CD4-positive, CD25-positive, alpha-beta regulatory T cell (primary cell): ENCODE measurements around the gene DENND1A. TPM values are rescaled to one million over a fixed set of nuclear protein-coding genes. Genes with fewer than 3 reads are reported as not detected.

ENCODE experiments used
- ATAC-seq, 2 donors: fragments of 150-1000 bp; cut with Tn5 transposase; one replicate each; pipeline ENCODE4 v1.10.0; 2021; ENCODE audit warnings: low read depth in 2 of 2, moderate number of reproducible peaks in 2 of 2, moderate library complexity in 1 of 2
- DNase-seq, 3 donors: peaks; one replicate each; pipeline versions ENCODE4 v3.0.0 to v3.0.0-alpha.2; 2012 to 2022; ENCODE audit warnings: mixed read lengths in 1 of 3
- H3K27ac ChIP-seq: one replicate; pipeline ENCODE4 v1.7.0; 2013; ENCODE audit warnings: mild to moderate bottlenecking, low read length; ENCODE audit not compliant: insufficient read depth, poor library complexity, severe bottlenecking
- H3K27me3 ChIP-seq: one replicate; pipeline ENCODE4 v1.7.0; 2013; ENCODE audit warnings: low read length; ENCODE audit not compliant: control insufficient read depth, insufficient read depth
- H3K36me3 ChIP-seq: one replicate; pipeline ENCODE4 v1.7.0; 2013; ENCODE audit warnings: mild to moderate bottlenecking, low read length, moderate library complexity; ENCODE audit not compliant: control insufficient read depth, insufficient read depth
- H3K4me1 ChIP-seq: 2 replicates; pipeline ENCODE4 v1.7.0; 2013; ENCODE audit warnings: mild to moderate bottlenecking, low read length; ENCODE audit not compliant: insufficient read depth, control insufficient read depth, poor library complexity, severe bottlenecking
- H3K4me3 ChIP-seq: one replicate; pipeline ENCODE4 v1.7.0; 2013; ENCODE audit warnings: low read depth, mild to moderate bottlenecking, low read length, moderate library complexity
- H3K9me3 ChIP-seq, 2 experiments: 1 replicate in 1 of 2; 2 replicates in 1 of 2; pipeline ENCODE4 v1.7.0; 2013; ENCODE audit warnings: low read length in 2 of 2, mild to moderate bottlenecking in 1 of 2, moderate library complexity in 1 of 2; ENCODE audit not compliant: control insufficient read depth in 2 of 2
- H3K27ac Mint-ChIP-seq, 3 donors: one replicate each; pipeline ENCODE4 v1.8.0; 2020 to 2022; ENCODE audit warnings: mild to moderate bottlenecking in 3 of 3, mixed read lengths in 3 of 3, moderate library complexity in 2 of 3
- H3K27me3 Mint-ChIP-seq: one replicate; pipeline ENCODE4 v1.8.0; 2022; ENCODE audit warnings: mild to moderate bottlenecking, mixed read lengths
- H3K36me3 Mint-ChIP-seq: one replicate; pipeline ENCODE4 v1.8.0; 2020; ENCODE audit warnings: mixed read lengths
- H3K4me1 Mint-ChIP-seq, 4 donors: one replicate each; pipeline ENCODE4 v1.8.0; 2020 to 2022; ENCODE audit warnings: mixed read lengths in 4 of 4, mild to moderate bottlenecking in 1 of 4
- H3K4me3 Mint-ChIP-seq, 4 donors: one replicate each; pipeline ENCODE4 v1.8.0; 2020 to 2022; ENCODE audit warnings: mild to moderate bottlenecking in 4 of 4, mixed read lengths in 4 of 4, moderate library complexity in 3 of 4
- H3K9me3 Mint-ChIP-seq, 7 donors: one replicate each; pipeline ENCODE4 v1.8.0; 2020 to 2022; ENCODE audit warnings: mixed read lengths in 7 of 7, mild to moderate bottlenecking in 3 of 7, moderate library complexity in 2 of 7
- polyA plus RNA-seq, 4 donors: library from polyadenylated mRNA; unstranded; fragments of 300-500 nt; fragmentation: Illumina TruSeq; gene quantifications; one replicate each; pipeline ENCODE4 v1.2.3, GENCODE V29; 2021
- total RNA-seq: library from RNA; stranded (reverse); gene quantifications from one replicate; pipeline ENCODE4 v1.2.3, GENCODE V29; 2022

The DENND1A gene
- total and polyA plus RNA-seq, 5 donors from 2014 or later: 3.5 to 21.8 (median 4.7) TPM

DNA sequence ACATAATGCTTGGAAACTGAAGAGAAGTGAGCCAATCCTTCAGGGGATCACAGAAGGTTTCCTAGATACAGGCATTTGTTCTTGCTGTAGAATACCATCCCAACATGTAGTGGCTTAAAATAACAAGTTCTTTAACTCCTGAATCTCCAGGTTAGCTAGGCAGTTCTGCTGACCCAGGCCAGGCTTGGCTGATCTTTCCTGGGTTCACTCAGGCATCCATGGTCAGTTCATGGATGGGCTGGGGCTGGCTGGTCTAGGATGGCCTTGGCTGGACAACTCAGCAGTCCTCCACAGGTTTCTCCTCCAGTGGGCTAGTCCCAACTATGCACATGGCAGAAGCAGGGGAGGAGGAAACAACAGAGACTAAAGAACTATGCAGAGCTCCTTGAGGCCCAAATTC, 37.4 kb upstream of the DENND1A start:
- H3K27me3 Mint-ChIP-seq: peaks cover 19% of the 10 kb centered on the region

DNA sequence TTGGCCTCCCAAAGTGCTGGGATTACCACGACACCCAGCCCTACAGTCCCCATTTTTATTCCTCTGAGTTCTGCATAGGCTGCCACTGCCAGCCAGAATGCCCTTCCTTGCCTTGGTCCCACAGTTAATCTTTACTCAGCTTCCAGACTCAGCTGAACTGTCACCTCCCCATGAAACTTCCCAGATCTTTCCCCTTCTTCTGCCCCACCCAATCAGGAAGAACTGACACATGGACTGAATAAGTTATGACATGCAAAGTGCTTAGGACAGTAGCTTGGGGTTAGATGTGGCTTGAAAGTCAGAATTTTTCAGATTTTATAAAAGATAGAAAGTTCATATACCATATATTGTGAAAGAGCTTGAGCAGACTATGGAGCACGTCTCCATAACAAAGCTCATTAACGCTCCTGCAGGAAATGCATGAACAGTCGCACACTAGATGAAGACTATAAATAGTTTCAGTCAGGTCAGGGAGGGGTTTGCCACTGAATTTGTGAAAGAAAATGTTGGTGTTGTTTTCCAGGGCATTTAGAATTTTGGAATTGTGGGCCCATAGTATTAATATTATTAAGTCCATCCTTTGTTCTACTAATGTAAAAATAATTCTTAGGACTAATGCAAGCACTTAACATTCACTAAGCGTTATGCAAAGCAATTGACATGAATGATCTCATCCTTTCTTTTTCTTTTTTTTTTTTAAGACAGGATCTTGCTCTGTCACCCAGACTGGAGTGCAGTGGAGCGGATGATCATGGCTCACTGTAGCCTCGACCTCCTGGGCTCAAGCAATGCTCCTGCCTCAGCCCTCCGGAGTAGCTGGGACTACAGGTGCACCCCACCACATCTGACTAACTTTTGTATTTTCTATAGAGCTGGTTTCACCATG, 36.1 kb upstream of the DENND1A start:
- Mint-ChIP-seq H3K27ac (no peak overlapping the region), H3K9me3 (peaks cover 0 to 3% (median 0%) of the 10 kb centered on the region in 7 donors)
- H3K27ac ChIP-seq: no peak overlapping the region

More for the DNA sequence above, 37.4 kb upstream of the DENND1A start:
- H3K27ac Mint-ChIP-seq: no peak overlapping the region
- no peaks in the 10 kb centered on the region for H3K9me3 ChIP-seq
- H3K27me3 ChIP-seq: no peaks in the 10 kb centered on the region
- no peaks in the 10 kb centered on the region for H3K36me3 Mint-ChIP-seq
- no peak overlapping the region for H3K4me3 ChIP-seq
- no peaks in the 10 kb centered on the region for H3K36me3 ChIP-seq
- peaks cover 0 to 3% (median 0%) of the 10 kb centered on the region in 7 donors for H3K9me3 Mint-ChIP-seq
- no peak overlapping the region for H3K4me3 Mint-ChIP-seq
- no peak overlapping the region for H3K27ac ChIP-seq
- H3K4me1 ChIP-seq: no peaks in the 10 kb centered on the region
- peaks cover 0 to 4% (median under 1%) of the 10 kb centered on the region in 4 donors for H3K4me1 Mint-ChIP-seq
- DNase-seq (no peak), ATAC-seq (no peak)

DNA sequence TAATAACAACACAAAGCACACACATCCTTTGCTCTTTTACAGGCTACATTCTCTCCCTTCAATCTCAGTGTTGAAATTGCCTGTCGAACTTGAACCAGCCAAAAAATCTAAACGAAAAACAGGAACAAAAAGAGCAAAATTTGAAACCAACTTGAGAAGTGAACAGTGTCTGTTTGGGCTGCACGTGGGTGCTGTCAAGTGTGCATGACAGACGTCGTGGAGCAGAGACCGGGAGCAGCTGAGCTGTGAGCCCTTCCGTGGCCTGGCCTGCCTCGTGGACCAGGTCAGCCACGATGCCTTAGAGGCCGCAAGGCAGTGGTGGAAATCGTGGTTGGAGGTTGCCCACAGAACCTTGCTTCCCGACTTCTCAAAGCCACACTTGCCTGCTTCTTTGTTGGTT, 34.8 kb upstream of the DENND1A start:
- no peaks in the 10 kb centered on the region for H3K36me3 Mint-ChIP-seq
- H3K4me1 Mint-ChIP-seq: peaks cover 0 to 4% (median under 1%) of the 10 kb centered on the region in 4 donors
- no peak overlapping the region for H3K27ac Mint-ChIP-seq
- no peak for ATAC-seq
- H3K27me3 Mint-ChIP-seq: peaks cover 35% of the 10 kb centered on the region
- no peak overlapping the region for H3K4me3 Mint-ChIP-seq
- H3K27me3 ChIP-seq: peaks cover 3% of the 10 kb centered on the region
- H3K27ac ChIP-seq: no peak overlapping the region
- no peak for DNase-seq
- H3K4me1 ChIP-seq: no peaks in the 10 kb centered on the region
- no peaks in the 10 kb centered on the region for H3K36me3 ChIP-seq
- H3K9me3 ChIP-seq: no peaks in the 10 kb centered on the region
- H3K9me3 Mint-ChIP-seq: peaks cover 0 to 3% (median 0%) of the 10 kb centered on the region in 7 donors
- no peak overlapping the region for H3K4me3 ChIP-seq

More for the DNA sequence above, 36.1 kb upstream of the DENND1A start:
- no peaks in the 10 kb centered on the region for H3K36me3 Mint-ChIP-seq
- peaks cover 25% of the 10 kb centered on the region for H3K27me3 Mint-ChIP-seq
- H3K4me1 Mint-ChIP-seq: peaks cover 0 to 4% (median under 1%) of the 10 kb centered on the region in 4 donors
- Histone ChIP-seq H3K9me3 (no peaks in the 10 kb centered on the region), H3K36me3 (no peaks in the 10 kb centered on the region), H3K27me3 (no peaks in the 10 kb centered on the region), H3K4me1 (no peaks in the 10 kb centered on the region), H3K4me3 (no peak overlapping the region)
- DNase-seq (no peak), ATAC-seq (no peak)
- H3K4me3 Mint-ChIP-seq: peak overlapping the region in 1 of 4 donors; percentile 12

DNA sequence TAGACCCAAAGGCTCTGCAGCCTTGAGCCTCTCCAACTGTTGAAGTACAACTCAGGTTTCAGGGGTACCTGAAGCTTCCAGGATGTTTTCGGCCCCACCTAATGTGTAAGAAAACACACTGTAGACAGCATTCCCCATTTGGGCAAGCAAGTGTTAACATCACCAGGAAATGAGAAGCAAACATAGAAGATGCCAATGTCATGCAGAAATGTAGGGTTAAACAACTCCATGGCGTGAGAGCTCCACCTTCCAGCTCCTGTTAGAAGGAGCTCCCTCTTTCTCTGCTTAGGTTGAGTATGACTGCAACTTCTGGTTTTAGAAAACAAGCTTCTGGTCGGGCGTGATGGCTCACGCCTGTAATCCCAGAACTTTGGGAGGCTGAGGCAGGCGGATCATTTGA, 31.0 kb upstream of the DENND1A start:
- no peaks in the 10 kb centered on the region for H3K36me3 Mint-ChIP-seq
- no peak for ATAC-seq

DNA sequence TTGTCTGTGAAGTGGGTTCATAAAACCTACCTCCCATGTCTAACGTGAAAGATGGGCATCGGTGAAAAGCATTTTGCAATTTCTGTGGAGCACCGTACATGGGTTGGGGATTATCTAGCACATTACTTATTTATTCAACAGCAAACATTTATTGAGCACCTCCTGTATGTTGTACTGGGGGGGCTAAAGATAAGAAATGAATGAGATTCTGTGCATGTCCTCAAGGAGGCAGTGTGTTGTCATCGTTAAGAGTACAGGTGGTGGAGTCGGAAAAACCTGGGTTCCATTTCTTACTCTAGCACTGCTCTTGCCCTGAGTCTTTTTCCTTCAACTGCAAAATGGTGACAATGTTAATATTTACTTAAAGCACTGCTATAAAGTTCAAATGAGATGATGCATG, 30.4 kb upstream of the DENND1A start:
- Histone ChIP-seq H3K36me3 (no peaks in the 10 kb centered on the region), H3K9me3 (no peaks in the 10 kb centered on the region), H3K4me1 (no peaks in the 10 kb centered on the region), H3K27me3 (peaks cover 4% of the 10 kb centered on the region), H3K27ac (no peak overlapping the region), H3K4me3 (no peak overlapping the region)
- H3K36me3 Mint-ChIP-seq: no peaks in the 10 kb centered on the region
- H3K4me1 Mint-ChIP-seq: peaks cover 0 to 4% (median under 1%) of the 10 kb centered on the region in 4 donors
- no peak overlapping the region for H3K27ac Mint-ChIP-seq
- H3K27me3 Mint-ChIP-seq: peaks cover 35% of the 10 kb centered on the region
- DNase-seq: no peak
- no peak for ATAC-seq
- H3K9me3 Mint-ChIP-seq: no peaks in the 10 kb centered on the region
- H3K4me3 Mint-ChIP-seq: no peak overlapping the region

More for the DNA sequence above, 31.0 kb upstream of the DENND1A start:
- Histone ChIP-seq H3K27me3 (peaks cover 4% of the 10 kb centered on the region), H3K4me3 (no peak overlapping the region), H3K36me3 (no peaks in the 10 kb centered on the region), H3K9me3 (no peaks in the 10 kb centered on the region), H3K27ac (no peak overlapping the region), H3K4me1 (no peaks in the 10 kb centered on the region)
- Mint-ChIP-seq H3K4me3 (no peak overlapping the region), H3K27ac (no peak overlapping the region), H3K27me3 (peaks cover 41% of the 10 kb centered on the region), H3K4me1 (peaks cover 0 to 4% (median under 1%) of the 10 kb centered on the region in 4 donors), H3K9me3 (no peaks in the 10 kb centered on the region)
- no peak for DNase-seq

DNA sequence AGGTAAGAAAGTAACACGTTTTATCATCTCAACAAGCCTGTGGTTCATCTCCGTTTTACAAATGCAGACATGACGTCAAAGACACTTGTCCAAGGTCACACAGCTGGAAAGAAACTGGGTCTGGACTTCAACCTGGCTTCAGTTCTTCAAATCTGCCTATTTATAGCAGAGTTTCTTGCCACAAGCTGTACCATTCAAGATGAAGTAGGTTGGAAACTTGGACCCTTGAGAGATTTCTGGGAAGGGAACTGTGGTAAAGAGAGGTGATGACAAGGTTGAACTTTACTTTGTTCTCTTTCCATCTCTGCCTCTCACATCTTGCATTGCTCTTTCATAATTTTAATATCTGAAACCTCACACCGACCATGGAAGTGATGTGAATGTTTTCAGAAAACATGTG, 29.9 kb upstream of the DENND1A start:
- Mint-ChIP-seq H3K9me3 (no peaks in the 10 kb centered on the region), H3K4me1 (peaks cover 0 to 3% (median under 1%) of the 10 kb centered on the region in 4 donors), H3K27ac (no peak overlapping the region), H3K27me3 (peaks cover 33% of the 10 kb centered on the region), H3K4me3 (no peak overlapping the region), H3K36me3 (no peaks in the 10 kb centered on the region)
- no peak for DNase-seq
- Histone ChIP-seq H3K4me1 (no peaks in the 10 kb centered on the region), H3K27me3 (peaks cover 4% of the 10 kb centered on the region), H3K9me3 (no peaks in the 10 kb centered on the region), H3K4me3 (no peak overlapping the region), H3K27ac (no peak overlapping the region), H3K36me3 (no peaks in the 10 kb centered on the region)
- no peak for ATAC-seq

DNA sequence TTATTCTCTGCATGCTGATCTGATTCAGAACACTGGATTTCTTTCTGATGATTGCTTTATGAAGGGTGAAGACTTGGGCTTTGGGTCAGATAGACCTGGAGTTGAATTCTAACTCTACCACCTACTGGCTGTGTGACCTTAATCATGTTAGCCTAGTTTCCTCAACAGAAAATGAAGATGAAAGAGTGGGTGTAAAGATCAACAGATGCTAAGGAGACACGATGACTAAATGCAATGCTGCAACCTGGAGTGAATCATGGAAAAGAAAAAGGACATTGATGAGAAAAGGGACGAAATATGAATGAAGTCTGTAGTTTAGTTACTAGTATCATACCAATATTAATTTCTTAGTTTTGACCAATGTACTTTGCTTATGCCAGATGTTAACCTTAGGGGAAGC, 27.8 kb upstream of the DENND1A start:
- H3K27me3 Mint-ChIP-seq: peaks cover 24% of the 10 kb centered on the region
- DNase-seq: no peak
- Histone ChIP-seq H3K36me3 (no peaks in the 10 kb centered on the region), H3K4me3 (no peak overlapping the region), H3K9me3 (no peaks in the 10 kb centered on the region), H3K27me3 (peaks cover 4% of the 10 kb centered on the region), H3K4me1 (no peaks in the 10 kb centered on the region), H3K27ac (no peak overlapping the region)
- H3K36me3 Mint-ChIP-seq: no peaks in the 10 kb centered on the region
- H3K4me3 Mint-ChIP-seq: no peak overlapping the region
- no peak for ATAC-seq
- H3K9me3 Mint-ChIP-seq: no peaks in the 10 kb centered on the region
- no peaks in the 10 kb centered on the region for H3K4me1 Mint-ChIP-seq
- H3K27ac Mint-ChIP-seq: no peak overlapping the region
